HG03097 (cell line): ENCODE results near the gene MICAL2.

Source experiments
- ATAC-seq: cut with Tn5 transposase; IDR thresholded peaks from one replicate; pipeline ENCODE4 v1.9.1; 2021; ENCODE audit not compliant: unreplicated experiment, low FRiP score

The MICAL2 gene

GRCh38 chr11:12075822-12076821, 34.3 kb upstream of the MICAL2 start:
- ATAC-seq, result no peak

- no peak for ATAC-seq
Measured at GRCh38 chr11:12076840-12077534, 33.4 kb upstream of the MICAL2 start.

- ATAC-seq, result no peak
Measured at GRCh38 chr11:12077535-12078280, 32.7 kb upstream of the MICAL2 start.

GRCh38 chr11:12079726-12080556, 30.4 kb upstream of the MICAL2 start:
- no peak for ATAC-seq

- no peak for ATAC-seq
Measured at GRCh38 chr11:12083380-12083779, 27.0 kb upstream of the MICAL2 start.

- ATAC-seq, result no peak
Measured at GRCh38 chr11:12084256-12084655, 26.1 kb upstream of the MICAL2 start.

- no peak for ATAC-seq
Measured at GRCh38 chr11:12085371-12086251, 24.8 kb upstream of the MICAL2 start.

- no peak for ATAC-seq
Measured at GRCh38 chr11:12086271-12087074, 23.9 kb upstream of the MICAL2 start.

- ATAC-seq, result no peak
Measured at GRCh38 chr11:12087075-12088004, 23.1 kb upstream of the MICAL2 start.

- no peak for ATAC-seq
Measured at GRCh38 chr11:12088047-12088481, 22.3 kb upstream of the MICAL2 start.

GRCh38 chr11:12088531-12088930, 21.9 kb upstream of the MICAL2 start:
- ATAC-seq, result no peak

- no peak for ATAC-seq
Measured at GRCh38 chr11:12089041-12089440, 21.3 kb upstream of the MICAL2 start.

- no peak for ATAC-seq
Measured at GRCh38 chr11:12089473-12089872, 20.9 kb upstream of the MICAL2 start.

- ATAC-seq, result no peak
Measured at GRCh38 chr11:12090061-12090591, 20.3 kb upstream of the MICAL2 start.

- ATAC-seq, result no peak
Measured at GRCh38 chr11:12090761-12091258, 19.6 kb upstream of the MICAL2 start.

- no peak for ATAC-seq
Measured at GRCh38 chr11:12091956-12092558, 18.3 kb upstream of the MICAL2 start.
